ENCODE data around the gene SDHB.

SDHB gene

GRCh38 chr1:16986560-16986959, 67.3 kb downstream of the SDHB start:
- DNase-seq (ENCODE audit: low read depth) = no peak

GRCh38 chr1:16986113-16986512, 67.7 kb downstream of the SDHB start:
- no peak for DNase-seq (ENCODE audit: low read depth)

DNA sequence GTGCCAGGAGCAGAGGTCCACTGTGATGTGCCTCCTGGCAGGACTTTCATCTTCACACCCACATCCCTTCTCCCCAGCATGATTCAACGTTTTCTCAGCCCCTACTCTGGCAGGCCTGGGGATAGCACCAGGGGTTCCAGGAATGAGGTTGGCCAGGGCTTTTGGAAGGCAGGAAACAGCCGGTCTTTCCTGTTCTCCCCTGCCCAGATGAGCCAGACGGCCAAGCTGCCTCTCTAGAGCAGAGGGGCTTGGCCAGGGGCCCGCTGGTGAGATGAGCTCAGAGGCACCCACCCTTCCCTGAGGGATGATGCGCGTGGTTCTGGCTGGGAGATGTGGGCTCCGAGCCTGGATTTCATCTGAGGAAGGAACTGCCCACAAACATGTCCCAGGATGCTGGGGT, 69.1 kb downstream of the SDHB start:
- peak; percentile 84 for DNase-seq (ENCODE audit: low read depth)

DNA sequence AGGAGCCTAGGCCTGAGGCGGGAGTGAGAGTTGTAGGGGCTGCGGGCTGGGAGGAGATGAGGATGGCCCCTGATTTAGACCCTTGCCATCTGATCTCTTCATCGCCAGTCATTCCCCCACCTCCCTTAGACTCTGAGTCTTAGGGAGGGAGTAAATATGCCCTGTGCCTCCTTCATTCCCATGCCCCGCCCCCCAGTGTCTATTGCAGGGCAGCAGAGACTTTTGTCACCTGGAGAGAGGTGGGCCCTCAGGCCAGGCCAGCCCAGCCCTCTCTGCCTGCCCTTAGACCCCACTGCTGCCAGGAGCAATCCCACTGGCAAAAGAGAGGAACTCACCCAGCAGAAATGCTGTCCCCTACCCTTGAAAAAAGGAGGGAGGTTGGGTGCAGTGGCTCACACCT, 70.2 kb downstream of the SDHB start:
- DNase-seq (ENCODE audit: low read depth) = no peak

- no peak for DNase-seq (ENCODE audit: low read depth)
Measured at GRCh38 chr1:16982902-16983301, 70.9 kb downstream of the SDHB start.

DNA sequence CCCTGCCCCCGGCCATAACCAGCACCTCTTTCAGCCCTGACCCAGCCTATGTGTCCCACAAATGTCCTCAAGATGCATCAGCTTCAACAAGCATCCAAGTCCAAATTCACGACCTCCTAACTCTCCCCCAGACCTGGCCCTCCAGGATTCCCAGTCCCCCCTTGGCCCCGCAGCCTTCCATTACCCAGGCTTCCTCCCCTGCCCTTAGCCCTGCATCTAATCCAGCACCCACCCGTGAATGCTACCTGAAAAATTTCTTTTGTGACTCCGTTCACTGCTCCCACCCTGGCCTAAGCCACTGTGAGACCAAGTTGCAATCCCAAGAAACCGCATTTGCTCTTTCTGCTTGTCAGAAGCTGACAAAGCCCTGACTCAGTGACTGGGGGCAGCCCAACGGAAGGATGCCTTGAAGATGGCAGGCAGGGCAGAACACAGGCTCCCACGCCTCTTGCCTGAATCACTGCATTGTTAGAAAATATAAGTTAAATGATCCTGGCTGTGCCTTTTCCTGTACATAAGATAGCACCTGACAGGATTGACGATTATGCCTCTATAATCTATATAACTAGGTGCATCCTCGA, 72.5 kb downstream of the SDHB start:
- DNase-seq (ENCODE audit: low read depth) = peak; percentile 96

GRCh38 chr1:16980473-16981268, 73.2 kb downstream of the SDHB start, which contains the start of gene MFAP2:
MFAP2 (minus strand) TSS chr1:16980620; CDS start chr1:16978273, 2,347 bp downstream.
- DNase-seq (ENCODE audit: low read depth) = peak; percentile 58

- DNase-seq (ENCODE audit: low read depth) = peak; percentile 16
Measured at GRCh38 chr1:16979475-16980327, 74.1 kb downstream of the SDHB start.

DNA sequence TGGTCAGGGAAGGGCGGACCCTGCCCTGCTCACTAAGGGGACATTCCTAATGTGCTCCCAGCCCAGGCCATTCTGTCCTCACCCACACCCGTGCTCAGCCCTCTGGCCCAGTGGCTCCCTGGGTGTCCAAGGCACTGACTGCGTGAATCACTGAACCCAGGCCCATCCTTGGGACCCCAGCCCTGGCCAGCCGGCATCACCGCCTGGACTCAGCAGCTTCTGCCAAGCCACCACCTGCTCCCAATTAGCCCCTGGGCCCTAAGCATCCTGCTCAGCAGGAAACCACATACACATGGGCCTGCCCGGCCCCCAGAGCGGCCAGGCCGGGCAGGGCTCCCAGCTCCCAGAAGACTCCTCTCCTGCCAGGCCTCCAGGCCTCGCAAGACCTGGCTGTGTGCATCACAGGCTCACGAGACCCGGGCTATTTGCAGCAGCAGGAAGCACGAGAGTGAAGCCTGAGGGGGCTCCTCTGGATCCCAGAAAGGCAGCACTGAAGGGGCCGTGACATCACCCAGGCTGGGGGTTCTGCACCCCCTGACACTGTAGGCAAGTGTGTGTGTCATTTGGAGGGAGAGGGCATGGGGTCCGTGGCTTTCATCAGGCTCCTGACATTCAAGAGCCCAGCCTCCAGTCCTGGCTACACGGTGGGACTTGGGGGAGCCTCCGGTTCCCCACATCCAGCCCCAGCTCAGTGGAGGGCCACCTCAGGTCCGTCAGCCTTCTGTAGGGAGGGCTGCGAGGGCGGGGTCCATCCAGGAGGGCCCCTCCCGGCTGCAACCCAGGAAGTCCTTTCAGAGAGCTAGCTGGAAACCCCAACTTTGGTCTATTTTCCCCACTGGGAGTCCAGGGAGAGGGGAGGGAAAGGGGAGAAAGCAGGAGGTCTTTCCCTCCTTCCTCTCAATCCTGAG, 75.0 kb downstream of the SDHB start:
- peak; percentile 66 for DNase-seq (ENCODE audit: low read depth)

DNA sequence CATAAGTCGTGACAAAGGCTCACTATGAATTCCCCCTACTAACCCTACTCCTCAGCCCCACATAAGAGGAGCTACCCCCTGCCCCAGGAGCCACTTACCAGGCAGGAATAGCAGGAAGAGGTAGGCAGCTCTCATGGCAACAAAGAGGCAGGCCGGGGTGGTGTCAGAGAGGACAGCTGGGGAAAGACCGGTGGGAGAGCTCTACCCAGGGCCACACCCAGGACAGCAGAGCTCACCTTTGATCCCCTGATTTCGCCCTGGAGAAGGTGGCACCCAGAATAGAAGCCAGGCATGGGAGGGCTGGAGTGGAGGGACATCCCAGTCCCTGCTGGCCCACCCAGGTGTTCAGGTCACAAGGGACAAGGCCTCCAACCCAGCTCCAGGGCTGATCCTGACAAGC, 75.7 kb downstream of the SDHB start:
- DNase-seq (ENCODE audit: low read depth) = no peak

GRCh38 chr1:16977377-16977776, 76.5 kb downstream of the SDHB start:
- DNase-seq (ENCODE audit: low read depth) = no peak

- no peak for DNase-seq (ENCODE audit: low read depth)
Measured at GRCh38 chr1:16976966-16977365, 76.9 kb downstream of the SDHB start.

DNA sequence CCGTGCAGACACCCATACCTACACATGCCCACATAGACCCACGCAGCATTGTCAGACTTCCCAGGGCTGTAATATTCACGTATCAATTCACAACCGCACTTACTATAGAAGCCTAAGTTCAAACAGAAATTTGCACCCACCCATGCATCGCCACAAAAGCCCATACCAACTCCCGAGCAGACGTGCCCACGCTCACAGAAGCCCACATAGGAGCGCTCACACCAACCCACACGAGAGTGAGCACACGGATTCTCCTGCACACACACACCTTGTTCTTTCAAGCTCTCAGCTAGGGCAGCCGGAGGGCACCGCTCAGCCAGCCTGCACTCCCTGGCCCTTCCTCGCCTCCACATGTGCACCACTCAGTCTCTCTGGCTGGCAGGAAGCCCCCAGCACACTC, 78.0 kb downstream of the SDHB start:
- no peak for DNase-seq (ENCODE audit: low read depth)

- DNase-seq (ENCODE audit: low read depth) = no peak
Measured at GRCh38 chr1:16975211-16975610, 78.6 kb downstream of the SDHB start.

- DNase-seq (ENCODE audit: low read depth) = no peak
Measured at GRCh38 chr1:16973215-16973614, 80.6 kb downstream of the SDHB start.

DNA sequence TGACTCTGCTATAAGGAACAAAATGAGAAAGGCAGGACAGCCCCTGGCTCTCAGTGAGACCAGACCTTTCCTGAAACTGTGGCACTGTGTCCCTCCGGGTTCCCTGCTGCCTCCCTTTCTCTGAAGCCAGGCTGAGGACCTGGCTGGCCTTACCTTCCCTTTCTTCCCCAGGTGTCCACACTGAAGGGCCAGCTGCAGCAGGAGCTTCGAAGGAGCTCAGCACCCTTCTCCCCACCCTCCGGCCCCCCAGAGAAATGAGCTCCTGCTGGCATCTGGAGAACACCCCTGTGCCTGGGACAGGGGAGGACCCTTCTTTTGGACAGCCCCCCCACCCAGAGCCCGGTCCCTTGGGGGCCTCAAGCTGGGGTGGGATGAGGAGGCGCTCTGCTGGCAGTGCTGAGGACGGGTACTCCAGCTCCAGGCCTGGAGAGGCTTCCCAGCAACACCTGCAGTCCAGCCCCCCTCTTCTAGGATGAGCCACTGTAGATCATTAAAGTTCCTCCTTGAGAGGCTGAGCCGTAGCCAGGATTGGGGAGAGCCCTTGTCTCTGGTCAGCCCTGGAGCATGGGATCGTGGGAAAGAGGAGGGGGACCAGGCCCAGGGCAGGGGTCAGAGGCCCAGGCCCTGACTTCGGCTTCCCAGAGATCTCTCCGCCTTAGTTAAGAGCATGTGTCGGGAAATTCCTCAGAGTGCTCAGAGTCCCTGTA, 81.5 kb downstream of the SDHB start:
- no peak for DNase-seq (ENCODE audit: low read depth)

DNA sequence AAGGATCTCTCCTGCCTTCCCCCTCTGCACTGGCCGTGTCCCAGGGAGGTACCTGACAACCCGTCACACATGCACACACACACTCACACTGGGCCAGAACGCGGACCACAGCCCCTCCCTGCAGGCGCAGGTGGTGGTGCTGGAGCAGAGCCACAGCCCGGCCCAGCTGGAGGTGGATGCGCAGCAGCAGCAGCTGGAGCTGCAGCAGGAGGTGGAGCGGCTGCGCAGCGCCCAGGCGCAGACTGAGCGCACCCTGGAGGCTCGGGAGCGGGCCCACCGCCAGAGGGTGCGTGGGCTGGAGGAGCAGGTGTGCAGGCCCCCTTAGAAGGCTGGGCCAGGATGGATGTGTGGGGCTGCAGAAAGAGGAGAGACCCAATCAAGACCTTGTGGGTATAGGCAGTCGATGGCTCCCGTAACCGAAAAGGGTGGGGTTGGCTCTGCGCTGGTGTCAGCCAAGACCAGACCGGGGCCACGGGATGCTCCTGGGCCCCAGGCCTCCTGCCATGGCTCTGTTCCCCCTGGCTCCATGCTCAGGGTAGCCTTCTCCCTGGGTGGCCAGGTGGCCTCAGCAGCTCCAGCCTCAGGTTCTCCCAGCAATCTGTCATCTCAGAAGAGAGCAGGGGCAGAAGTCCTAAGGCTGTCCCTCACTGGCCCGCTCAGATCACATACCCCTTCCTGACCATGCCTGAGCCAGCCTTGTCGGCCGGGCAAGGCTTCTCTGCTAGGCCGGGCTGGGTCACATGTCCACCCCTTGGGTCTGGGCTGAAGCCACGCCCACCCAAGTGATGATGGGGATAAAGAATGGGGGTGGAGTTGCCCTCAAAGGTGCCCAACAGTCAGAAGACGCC, 82.3 kb downstream of the SDHB start:
- DNase-seq (ENCODE audit: low read depth) = peak; percentile 83

DNA sequence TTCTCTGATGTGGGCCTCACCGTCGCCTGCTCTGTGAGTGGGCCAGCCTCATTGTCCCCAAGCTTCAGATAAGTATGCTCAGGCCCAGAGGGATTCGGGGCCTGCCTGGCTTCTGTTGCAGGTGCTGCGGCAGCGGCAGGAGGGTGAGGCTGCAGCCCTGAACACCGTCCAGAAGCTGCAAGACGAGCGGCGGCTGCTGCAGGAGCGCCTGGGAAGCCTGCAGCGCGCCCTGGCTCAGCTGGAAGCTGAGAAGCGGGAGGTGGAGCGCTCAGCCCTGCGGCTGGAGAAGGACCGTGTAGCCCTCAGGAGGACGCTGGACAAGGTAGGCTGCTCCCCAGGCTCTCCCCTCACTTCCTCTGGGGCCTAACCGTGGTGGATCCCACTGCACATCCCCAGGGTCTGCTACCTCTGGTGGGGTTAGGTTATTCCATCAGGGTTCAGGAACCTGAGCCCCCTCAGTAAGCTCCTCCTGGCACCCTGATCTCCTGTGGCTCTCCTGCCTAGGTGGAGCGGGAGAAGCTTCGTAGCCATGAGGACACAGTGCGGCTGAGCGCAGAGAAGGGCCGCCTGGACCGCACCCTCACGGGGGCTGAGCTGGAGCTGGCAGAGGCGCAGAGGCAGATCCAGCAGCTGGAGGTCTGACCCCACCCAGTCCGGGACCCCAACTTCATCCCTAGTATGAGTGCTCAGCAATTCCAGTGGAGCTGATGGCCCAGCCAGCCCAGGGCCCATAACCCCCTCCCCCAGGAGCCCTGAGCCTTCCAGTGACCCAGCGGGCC, 83.5 kb downstream of the SDHB start:
- DNase-seq (ENCODE audit: low read depth) = no peak

GRCh38 chr1:16969651-16970050, 84.2 kb downstream of the SDHB start:
- no peak for DNase-seq (ENCODE audit: low read depth)

Data from ELR (cell line).